ENCODE data around the gene NLRP6. TPM values are rescaled to one million over a fixed set of nuclear protein-coding genes. Genes with fewer than 3 reads are reported as not detected.
A peak's percentile ranks its signal among the peaks of the same experiment; 100 is the strongest.
"Not testable (repeated sequence)": the region's sequence is repeated elsewhere in the genome, so short reads cannot be mapped to it uniquely, and the experiment has no call there.

NLRP6 gene
- total RNA-seq, 1 experiment from 2014 or later, result not detected

GRCh38 chr11:306645-307371 is 28.6 kb downstream of the NLRP6 start:
- H3K27me3 Mint-ChIP-seq (ENCODE audit: low read depth), result no peaks in the 10 kb centered on the region
- H3K4me1 ChIP-seq (ENCODE audit: insufficient read depth, low read length), result peaks cover 16% of the 10 kb centered on the region; the same call in 1 of the 2 replicates
- H3K36me3 Mint-ChIP-seq (ENCODE audit: insufficient read depth in 1 of 3, low read depth in 3 of 3), result peaks cover 0 to 10% (median 9%) of the 10 kb centered on the region in 3 experiments; a peak in 6 of 7 replicates
- peak overlapping the region in 1 of 2 experiments; percentile 23; a peak in 1 of 5 replicates for H3K4me3 Mint-ChIP-seq
- no peak for TF ChIP-seq CTCF (conservative IDR thresholded peaks at IDR 0.05)
- H2BK20ac ChIP-seq (ENCODE audit: low read depth, low read length, poor library complexity, severe bottlenecking), result no peak overlapping the region
- no peak for DNase-seq
- H2AK5ac ChIP-seq (ENCODE audit: insufficient read length, low read length), result peak overlapping the region; percentile 34
- H2BK15ac ChIP-seq (ENCODE audit: low read depth, low read length), result no peak overlapping the region; the same call in 1 of the 2 replicates
- no peaks in the 10 kb centered on the region for H3K79me1 ChIP-seq (ENCODE audit: insufficient read depth, low read depth, low read length, poor library complexity, severe bottlenecking)
- peaks cover 5% of the 10 kb centered on the region for H3K23me2 ChIP-seq (ENCODE audit: insufficient read length, low read depth, low read length, poor library complexity, severe bottlenecking)
- H3K4me1 Mint-ChIP-seq, result peaks cover 57 to 65% of the 10 kb centered on the region in 2 experiments
- H3T11ph ChIP-seq (ENCODE audit: low read length), result no peak overlapping the region
- no peak overlapping the region for H2BK5ac ChIP-seq (ENCODE audit: insufficient read length, low read length)
- H4K5ac ChIP-seq (ENCODE audit: insufficient read length, low read depth, low read length), result no peak overlapping the region
- WGBS (ENCODE audit: extremely low coverage, insufficient read length, low lambda C conversion rate), result no CpG with 5 or more reads among the region's 17 CpGs
- H3K23ac ChIP-seq (ENCODE audit: insufficient read length, low read depth, low read length), result no peak overlapping the region
- H3K14ac ChIP-seq (ENCODE audit: insufficient read depth, low read length), result peak overlapping the region; percentile 50; the same call in 1 of the 2 replicates
- peak overlapping the region in 1 of 3 experiments; percentile 97; a peak in 4 of 7 replicates for H3K27ac Mint-ChIP-seq
- H3K56ac ChIP-seq (ENCODE audit: insufficient read length, low read depth, low read length), result no peak overlapping the region
- H3K4ac ChIP-seq (ENCODE audit: low read depth, low read length), result peak overlapping the region; percentile 62; the same call in 1 of the 2 replicates
- peak overlapping the region; percentile 99 for H2BK12ac ChIP-seq (ENCODE audit: insufficient read length, low read depth, low read length)
- peak overlapping the region; percentile 92 for H4K91ac ChIP-seq (ENCODE audit: insufficient read length, low read depth, low read length)
- no peak overlapping the region for H3K27ac ChIP-seq (ENCODE audit: insufficient read length, low read depth, low read length)
- no peak overlapping the region for H2BK120ac ChIP-seq (ENCODE audit: low read depth, low read length, poor library complexity, severe bottlenecking)
- H2AFZ ChIP-seq (ENCODE audit: low read length), result no peak overlapping the region
- no peak overlapping the region for H4K8ac ChIP-seq (replicated peaks; ENCODE audit: insufficient read length, low read depth, low read length)
- H3K18ac ChIP-seq (ENCODE audit: insufficient read length, low read depth, low read length), result peak overlapping the region; percentile 47
- H3K79me2 ChIP-seq (ENCODE audit: insufficient read depth, low read length), result no peaks in the 10 kb centered on the region
- H3K27me3 ChIP-seq (ENCODE audit: insufficient read depth, low read length), result no peaks in the 10 kb centered on the region
- H3K9me3 Mint-ChIP-seq, result peaks cover 2 to 10% of the 10 kb centered on the region in 2 experiments; a peak in 3 of 5 replicates
- H3K9ac ChIP-seq (ENCODE audit: extremely low read depth, insufficient read length, low read length), result no peak overlapping the region
- H3K4me2 ChIP-seq (ENCODE audit: insufficient read depth, insufficient read length, low read length), result no peak overlapping the region
- H3K9me3 ChIP-seq (ENCODE audit: control insufficient read depth, low read depth, low read length), result no peaks in the 10 kb centered on the region
- no peaks in the 10 kb centered on the region for H4K20me1 ChIP-seq (ENCODE audit: control insufficient read depth, insufficient read depth, insufficient read length)

GRCh38 chr11:307766-308708 is 29.8 kb downstream of the NLRP6 start, which contains the start of gene IFITM2:
TSS of gene IFITM2 (plus strand) at chr11:307816. CDS start at chr11:308193, 377 bp downstream.
- Histone ChIP-seq H3K4me2 (ENCODE audit: insufficient read depth, insufficient read length, low read length) (peak within 1 kb of the TSS; percentile 25), H2BK12ac (ENCODE audit: insufficient read length, low read depth, low read length) (peak within 1 kb of the TSS; percentile 99), H3K4me1 (ENCODE audit: insufficient read depth, low read length) (peaks cover 21% of the 10 kb centered on the region; the same call in 1 of the 2 replicates), H4K91ac (ENCODE audit: insufficient read length, low read depth, low read length) (peak within 1 kb of the TSS; percentile 92), H2AK5ac (ENCODE audit: insufficient read length, low read length) (peak within 1 kb of the TSS; percentile 34), H3K4ac (ENCODE audit: low read depth, low read length) (peak within 1 kb of the TSS; percentile 62; the same call in 1 of the 2 replicates), H3K18ac (ENCODE audit: insufficient read length, low read depth, low read length) (peak within 1 kb of the TSS; percentile 47), H3K14ac (ENCODE audit: insufficient read depth, low read length) (peak within 1 kb of the TSS; percentile 50; the same call in 1 of the 2 replicates)
- Mint-ChIP-seq H3K4me3 (peak within 1 kb of the TSS; percentile 87 to 91), H3K4me1 (peaks cover 62 to 69% of the 10 kb centered on the region in 2 experiments), H3K27ac (peak within 1 kb of the TSS; percentile 85 to 98 (median 97))
- not testable (repeated sequence) for H3K79me2 ChIP-seq (ENCODE audit: insufficient read depth, low read length); H3T11ph ChIP-seq (ENCODE audit: low read length); H3K36me3 Mint-ChIP-seq (ENCODE audit: insufficient read depth in 1 of 3, low read depth in 3 of 3); H3K79me1 ChIP-seq (ENCODE audit: insufficient read depth, low read depth, low read length, poor library complexity, severe bottlenecking); H3K23me2 ChIP-seq (ENCODE audit: insufficient read length, low read depth, low read length, poor library complexity, severe bottlenecking); H3K27ac ChIP-seq (ENCODE audit: insufficient read length, low read depth, low read length); H3K23ac ChIP-seq (ENCODE audit: insufficient read length, low read depth, low read length); H2BK15ac ChIP-seq (ENCODE audit: low read depth, low read length); H2BK20ac ChIP-seq (ENCODE audit: low read depth, low read length, poor library complexity, severe bottlenecking); H3K27me3 ChIP-seq (ENCODE audit: insufficient read depth, low read length); H4K20me1 ChIP-seq (ENCODE audit: control insufficient read depth, insufficient read depth, insufficient read length); H4K5ac ChIP-seq (ENCODE audit: insufficient read length, low read depth, low read length); H4K8ac ChIP-seq (replicated peaks; ENCODE audit: insufficient read length, low read depth, low read length); H3K9ac ChIP-seq (ENCODE audit: extremely low read depth, insufficient read length, low read length); H3K9me3 ChIP-seq (ENCODE audit: control insufficient read depth, low read depth, low read length); H2BK120ac ChIP-seq (ENCODE audit: low read depth, low read length, poor library complexity, severe bottlenecking); H3K9me3 Mint-ChIP-seq; H2BK5ac ChIP-seq (ENCODE audit: insufficient read length, low read length); H3K56ac ChIP-seq (ENCODE audit: insufficient read length, low read depth, low read length); H3K27me3 Mint-ChIP-seq (ENCODE audit: low read depth); H2AFZ ChIP-seq (ENCODE audit: low read length)
- peak; percentile 79 for DNase-seq
- WGBS (ENCODE audit: extremely low coverage, insufficient read length, low lambda C conversion rate), result no CpG with 5 or more reads among the region's 28 CpGs

Data from H9 (cell line).